Embryonic facial prominence (tissue), 1 donor: ENCODE data around the gene HOXC12.
A peak's percentile ranks its signal among the peaks of the same experiment; 100 is the strongest.

Source experiments
- DNase-seq: peaks from one replicate; pipeline ENCODE4 v3.0.0-alpha.2; 2016; ENCODE audit errors: extremely low spot score

HOXC12 gene

DNA sequence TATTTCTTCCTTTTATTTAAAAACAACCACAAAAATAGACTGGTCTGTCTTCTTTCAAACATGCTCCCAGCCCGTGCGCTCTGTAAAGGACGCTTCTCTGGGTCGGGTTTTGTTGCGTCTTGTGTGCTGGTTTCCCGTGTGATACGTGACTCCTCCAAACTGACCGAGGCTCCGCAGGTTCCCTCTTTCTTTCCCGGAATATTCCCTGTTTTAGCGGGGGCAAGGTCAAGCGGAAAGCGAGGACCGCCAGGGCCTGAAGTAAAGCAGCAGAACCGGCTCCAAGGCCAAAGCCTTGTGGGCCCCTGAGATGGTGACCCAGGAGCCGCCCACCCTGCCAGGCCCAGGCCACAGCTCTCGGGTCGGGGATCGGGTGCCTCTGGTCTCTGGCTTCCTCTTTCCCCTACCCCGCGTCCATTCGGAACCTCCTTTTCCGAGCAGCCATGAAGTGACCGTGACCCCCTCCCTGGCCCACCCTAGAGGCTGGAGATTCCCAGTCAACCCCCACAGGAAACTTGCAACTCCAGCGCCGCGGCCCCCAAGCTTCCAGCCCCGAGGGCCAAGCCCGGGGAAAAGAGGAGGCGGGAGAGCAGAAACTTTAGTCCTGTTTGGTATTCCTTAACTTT, 29.4 kb downstream of the HOXC12 start:
- no peak for DNase-seq

GRCh38 chr12:53984901-53985691, 30.4 kb downstream of the HOXC12 start, which contains the start of gene HOXC10:
Gene HOXC10 (plus strand): TSS chr12:53985146. CDS start chr12:53985260, 114 bp downstream.
- DNase-seq = peak; percentile 64

GRCh38 chr12:53985692-53985993, 30.9 kb downstream of the HOXC12 start:
- no peak for DNase-seq

- DNase-seq = no peak
Measured at GRCh38 chr12:53985994-53986685, 31.4 kb downstream of the HOXC12 start.

GRCh38 chr12:53986686-53987483, 32.2 kb downstream of the HOXC12 start:
- no peak for DNase-seq

GRCh38 chr12:53987787-53988230, 33.1 kb downstream of the HOXC12 start:
- DNase-seq = no peak

GRCh38 chr12:53988541-53989226, 34.0 kb downstream of the HOXC12 start:
- no peak for DNase-seq

- DNase-seq = no peak
Measured at GRCh38 chr12:53989227-53990113, 34.8 kb downstream of the HOXC12 start.

GRCh38 chr12:53990311-53991076, 35.8 kb downstream of the HOXC12 start:
- DNase-seq = no peak

GRCh38 chr12:53991077-53991460, 36.4 kb downstream of the HOXC12 start:
- no peak for DNase-seq

- DNase-seq = no peak
Measured at GRCh38 chr12:53992377-53992889, 37.7 kb downstream of the HOXC12 start.

DNA sequence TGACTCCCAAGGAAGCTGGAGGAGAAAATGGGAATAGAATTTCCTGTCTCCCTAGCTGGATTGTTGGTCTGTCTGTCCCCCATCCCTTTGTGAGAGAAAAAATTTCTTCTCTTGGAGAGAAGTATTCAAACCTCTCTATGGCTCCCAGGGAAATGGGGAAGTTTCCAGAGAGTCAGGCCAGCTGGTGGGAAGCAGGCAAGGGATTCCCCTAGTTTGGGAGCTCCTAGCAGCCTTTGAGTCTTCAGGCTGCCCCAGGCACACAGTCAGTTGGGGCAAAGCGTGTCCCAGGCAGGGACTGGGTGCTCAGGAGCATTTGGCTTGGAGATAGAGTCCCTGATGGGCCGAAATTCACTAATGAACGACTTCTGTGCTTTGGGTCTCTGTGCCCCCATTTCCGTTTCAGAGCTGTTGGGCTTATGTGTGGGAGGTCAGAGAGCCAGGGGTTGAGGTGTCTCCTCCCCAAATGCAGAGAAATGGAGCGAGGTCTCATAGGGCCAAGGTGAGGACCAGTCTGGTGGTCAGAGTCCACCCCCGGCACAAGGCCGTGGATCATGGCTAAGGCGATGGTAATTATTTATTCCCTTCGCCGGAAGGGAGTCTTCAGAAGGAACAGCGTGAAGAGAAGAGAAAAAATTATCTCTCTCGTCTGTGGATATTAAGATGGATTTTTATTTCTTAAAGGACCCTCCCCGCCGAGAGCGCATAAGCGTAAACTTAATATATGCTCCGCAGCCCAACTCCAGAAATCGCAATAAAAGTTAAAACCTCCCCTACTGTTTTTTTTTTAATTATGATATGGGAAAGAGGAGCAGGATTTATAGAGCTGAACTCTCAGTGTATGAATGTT, 38.7 kb downstream of the HOXC12 start:
- no peak for DNase-seq

GRCh38 chr12:53994009-53994263, 39.2 kb downstream of the HOXC12 start:
- DNase-seq = no peak

GRCh38 chr12:53994264-53995001, 39.7 kb downstream of the HOXC12 start:
- no peak for DNase-seq

- no peak for DNase-seq
Measured at GRCh38 chr12:53995002-53995377, 40.3 kb downstream of the HOXC12 start.

- no peak for DNase-seq
Measured at GRCh38 chr12:53995378-53996239, 40.9 kb downstream of the HOXC12 start.
